Endothelial cell of umbilical vein (primary cell): Measurements from ENCODE around the gene MPZL2. TPM values are rescaled to one million over a fixed set of nuclear protein-coding genes. Genes with fewer than 3 reads are reported as not detected.

Experiments used
- BruUV-seq: library from RNA; stranded (reverse); fragments of 400-500 nt; replicated peaks from 2 replicates; lab custom pipeline; 2021; lab: Mats Ljungman, UMichigan
- CTCF ChIA-PET: fragments of 300-600, 350-600 bp; sonication (Branson Sonifier 250); formaldehyde crosslinking; loops from one replicate; lab custom pipeline; 2021; ENCODE audit warnings: antibody characterized with exemption, inconsistent platforms; lab: Charles Lee
- POLR2A ChIA-PET: fragments of 300-600, 350-600 bp; sonication (Branson Sonifier 250); formaldehyde crosslinking; loops from one replicate; lab custom pipeline; 2021; ENCODE audit warnings: antibody characterized with exemption, inconsistent platforms; lab: Charles Lee
- DNase-seq: peaks from one replicate; pipeline ENCODE4 v3.0.0-alpha.2; 2011; ENCODE audit warnings: low read depth, low spot score
- FAIRE-seq: peaks from 2 replicates; lab custom pipeline; 2011; peaks lifted over from hg19 to GRCh38; lab: Jason Lieb, UNC
- H2AFZ ChIP-seq: 2 replicates; pipeline ENCODE4 v1.6.0; 2012; ENCODE audit warnings: low read depth, low read length, control low read depth, inconsistent platforms
- H3K27ac ChIP-seq: 2 replicates; pipeline ENCODE4 v1.5.1; 2011; ENCODE audit warnings: low read depth, mild to moderate bottlenecking, control low read depth, low read length, moderate library complexity; ENCODE audit not compliant: insufficient read depth
- H3K27me3 ChIP-seq, 2 experiments: 2 replicates each; pipeline versions ENCODE4 v1.6.0 to v1.6.1; 2011; ENCODE audit warnings: low read length in 2 of 2, mixed read lengths in 1 of 2; ENCODE audit not compliant: control insufficient read depth in 2 of 2, insufficient read depth in 2 of 2
- H3K36me3 ChIP-seq, 2 experiments: 2 replicates in 1 of 2; 3 replicates in 1 of 2; pipeline ENCODE4 v1.5.1; 2011; ENCODE audit warnings: low read length in 2 of 2, mild to moderate bottlenecking in 1 of 2, moderate library complexity in 1 of 2; ENCODE audit not compliant: control insufficient read depth in 2 of 2, insufficient read depth in 2 of 2; ENCODE audit errors: extremely low read depth in 1 of 2
- H3K4me1 ChIP-seq: 3 replicates; pipeline ENCODE4 v1.5.1; 2011; ENCODE audit warnings: mild to moderate bottlenecking, low read length; ENCODE audit not compliant: control insufficient read depth, insufficient read depth; ENCODE audit errors: extremely low read depth
- H3K4me2 ChIP-seq: 2 replicates; pipeline ENCODE4 v1.6.1; 2011; ENCODE audit warnings: low read length, control low read depth, mixed read lengths; ENCODE audit not compliant: insufficient read depth
- H3K4me3 ChIP-seq, 3 experiments: fragments of 200-600 bp in 1 of 3; sonication (generic), shearing (Covaris generic) in 1 of 3; replicated peaks in 1 of 3; 2 replicates each; pipeline ENCODE4 v1.5.1; 2011 to 2016; ENCODE audit warnings: control low read depth in 3 of 3, low read length in 3 of 3, mild to moderate bottlenecking in 2 of 3, inconsistent platforms in 1 of 3, low read depth in 1 of 3, moderate library complexity in 1 of 3; ENCODE audit not compliant: insufficient read depth in 1 of 3
- H3K79me2 ChIP-seq: 2 replicates; pipeline ENCODE4 v1.6.0; 2012; ENCODE audit warnings: low read length, inconsistent platforms; ENCODE audit not compliant: control insufficient read depth, insufficient read depth
- H3K9ac ChIP-seq: replicated peaks from 2 replicates; pipeline ENCODE3; 2011; ENCODE audit warnings: low read length, control low read depth; ENCODE audit not compliant: insufficient read depth; ENCODE audit errors: extremely low read depth
- H3K9me1 ChIP-seq: replicated peaks from 3 replicates; pipeline ENCODE4 v1.6.0; 2011; ENCODE audit warnings: mild to moderate bottlenecking, low read length; ENCODE audit not compliant: control insufficient read depth, insufficient read depth; ENCODE audit errors: extremely low read depth
- H3K9me3 ChIP-seq: replicated peaks from 2 replicates; pipeline ENCODE4 v1.5.1; 2012; ENCODE audit warnings: low read length, inconsistent platforms; ENCODE audit not compliant: control insufficient read depth, insufficient read depth
- H4K20me1 ChIP-seq: replicated peaks from 2 replicates; pipeline ENCODE3; 2011; ENCODE audit warnings: mild to moderate bottlenecking, low read length; ENCODE audit not compliant: control insufficient read depth, insufficient read depth; ENCODE audit errors: extremely low read depth
- CTCF ChIP-seq, 2 donors: IDR thresholded peaks; 1 replicate in 1 of 2; 2 replicates in 1 of 2; pipeline ENCODE4 v1.5.1; 2011; ENCODE audit warnings: low read length in 2 of 2, mild to moderate bottlenecking in 2 of 2, moderate library complexity in 2 of 2, control low read depth in 1 of 2, inconsistent platforms in 1 of 2, low read depth in 1 of 2; ENCODE audit not compliant: insufficient read depth in 1 of 2; ENCODE audit errors: extremely low read depth in 1 of 2
- EZH2 ChIP-seq: IDR thresholded peaks from 2 replicates; pipeline ENCODE4 v1.6.1; 2012; ENCODE audit warnings: borderline replicate concordance, low read depth, mild to moderate bottlenecking, moderate library complexity, low read length, inconsistent platforms; ENCODE audit not compliant: severe bottlenecking
- FOS ChIP-seq: IDR thresholded peaks from 2 replicates; pipeline ENCODE4 v1.6.1; 2011; ENCODE audit warnings: mild to moderate bottlenecking, low read length, moderate library complexity, borderline replicate concordance; ENCODE audit not compliant: insufficient read depth
- GATA2 ChIP-seq: IDR thresholded peaks from 2 replicates; pipeline ENCODE4 v1.7.0; 2011; ENCODE audit warnings: low read depth, mild to moderate bottlenecking, moderate library complexity, mixed read lengths, low read length; ENCODE audit not compliant: insufficient read length, insufficient read depth
- JUN ChIP-seq: IDR thresholded peaks from 2 replicates; pipeline ENCODE4 v1.6.1; 2011; ENCODE audit warnings: borderline replicate concordance, low read depth; ENCODE audit not compliant: insufficient read length, insufficient read depth
- MAX ChIP-seq: IDR thresholded peaks from 2 replicates; pipeline ENCODE4 v1.6.1; 2011; ENCODE audit not compliant: insufficient read depth, insufficient read length
- MYC ChIP-seq: IDR thresholded peaks from one replicate; pipeline ENCODE4 v1.6.1; 2011; ENCODE audit warnings: mild to moderate bottlenecking, low read depth, low read length
- POLR2A ChIP-seq: IDR thresholded peaks from 2 replicates; pipeline ENCODE4 v1.6.1; 2012; ENCODE audit warnings: low read depth, mild to moderate bottlenecking, control low read depth, low read length
- POLR2AphosphoS5 ChIP-seq: IDR thresholded peaks from 2 replicates; pipeline ENCODE4 v1.6.1; 2012; ENCODE audit warnings: low read depth, mild to moderate bottlenecking, control low read depth, low read length, moderate library complexity; ENCODE audit not compliant: insufficient read depth
- dilution Hi-C: fragments of 300-500 bp; cut with MboI; formaldehyde crosslinking; loops from one replicate; pipeline ENCODE4 v1.15.0; 2019; ENCODE audit warnings: low sequenced_read_pairs; ENCODE audit not compliant: extremely low pct_ligation_motif_present
- intact Hi-C: fragments of 100-400 bp; cut with micrococcal nuclease; formaldehyde crosslinking; loops from one replicate; pipeline ENCODE4 v1.10.0; 2022
- polyA plus RNA-seq, 4 experiments: library from polyadenylated mRNA; depleted of rRNA in 3 of 4; stranded (reverse) in 3 of 4; unstranded in 1 of 4; fragments of >200 nt; gene quantifications; 2 replicates each; pipeline versions ENCODE4 v1.2.1 to v1.2.3, GENCODE V29; 2011 to 2012; ENCODE audit warnings: missing spikeins in 1 of 4
- total RNA-seq: library from RNA; stranded (reverse); gene quantifications from 2 replicates; pipeline ENCODE4 v1.2.3, GENCODE V29; 2021

The MPZL2 gene
- total and polyA plus RNA-seq, 2 donors (not counting 3 experiments of a cell fraction or from before 2014, with no cell fraction given) = 21.0 to 49.5 TPM

DNA sequence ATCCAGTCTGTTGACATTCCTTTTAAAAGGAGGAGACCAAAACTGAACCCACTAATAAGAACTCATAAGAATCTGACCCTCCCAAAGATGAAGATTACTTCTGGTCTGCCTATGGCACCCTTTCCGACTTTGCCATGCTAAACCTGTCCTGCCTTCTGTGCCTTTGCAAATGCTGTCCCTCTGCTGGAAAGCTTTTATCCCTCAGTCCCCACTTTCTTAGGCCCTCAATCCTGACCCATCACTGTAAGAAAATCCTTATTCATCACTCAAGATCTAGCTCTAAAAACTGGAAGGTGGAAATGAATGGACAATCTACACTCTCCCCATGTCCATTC, 22.4 kb downstream of the MPZL2 start:
- DNase-seq (no peak), FAIRE-seq (no peak)
- ChIA-PET POLR2A (no interaction called here), CTCF (interaction anchor here (0.8 to 3.5 kb wide), 7 partner anchors 10 to 70 kb away, joined by 3 to 18 read pairs (median 6); partner anchors contain the start of gene MPZL3)
- dilution Hi-C loops (no loop called here), intact Hi-C loops (loop anchor here (1.0 kb wide), 4 partner anchors 12 to 35 kb away; partner anchors contain the start of gene MPZL2)
- Histone ChIP-seq H2AFZ (no peak overlapping the region), H3K27me3 (no peaks in the 10 kb centered on the region), H3K9ac (peak overlapping the region; percentile 11), H3K79me2 (no peaks in the 10 kb centered on the region), H3K9me1 (no peaks in the 10 kb centered on the region), H3K36me3 (no peaks in the 10 kb centered on the region), H3K4me3 (no peak overlapping the region), H4K20me1 (no peaks in the 10 kb centered on the region), H3K4me2 (peak overlapping the region; percentile 35), H3K27ac (peak overlapping the region; percentile 64), H3K9me3 (no peaks in the 10 kb centered on the region), H3K4me1 (peaks cover 49% of the 10 kb centered on the region)
- BruUV-seq = no TSS peak
- TF ChIP-seq CTCF (IDR thresholded peaks at IDR 0.05; ENCODE audit: extremely low read depth in 1 of 2, insufficient read depth in 1 of 2, low read depth in 1 of 2, low read length in 2 of 2) (no peak), JUN (no peak), GATA2 (no peak), POLR2A (no peak), FOS (no peak), EZH2 (no peak), POLR2AphosphoS5 (no peak), MAX (no peak), MYC (no peak)
